B cell (primary cell): ENCODE measurements around the gene ABTB2. TPM values are rescaled to one million over a fixed set of nuclear protein-coding genes. Genes with fewer than 3 reads are reported as not detected.

ENCODE experiments used
- ATAC-seq: fragments of 200-7000 bp; cut with Tn5 transposase; one replicate; pipeline ENCODE4 v1.10.0; 2021; ENCODE audit warnings: low read depth, mild to moderate bottlenecking, moderate number of reproducible peaks, moderate library complexity
- CTCF ChIA-PET: fragments of 350-600 bp; sonication (Branson Sonifier 250); formaldehyde crosslinking; loops from one replicate; lab custom pipeline; 2021; ENCODE audit warnings: antibody characterized with exemption, inconsistent platforms; lab: Charles Lee
- POLR2A ChIA-PET: fragments of 350-600 bp; sonication (Branson Sonifier 250); formaldehyde crosslinking; loops from one replicate; lab custom pipeline; 2021; ENCODE audit warnings: antibody characterized with exemption; lab: Charles Lee
- DNase-seq: peaks from one replicate; pipeline ENCODE4 v3.0.0; 2013
- H2AFZ ChIP-seq: 2 replicates; pipeline ENCODE4 v1.6.1; 2012; ENCODE audit warnings: mild to moderate bottlenecking, low read depth, low read length; ENCODE audit not compliant: insufficient read depth, poor library complexity, severe bottlenecking
- H3K27ac ChIP-seq, 2 donors: 1 replicate in 1 of 2; 2 replicates in 1 of 2; pipeline ENCODE4 v1.5.1; 2012 to 2013; ENCODE audit warnings: low read length in 2 of 2, mild to moderate bottlenecking in 2 of 2, moderate library complexity in 1 of 2
- H3K27me3 ChIP-seq, 4 experiments: fragments of 200-600 bp in 1 of 4; sonication (generic) in 1 of 4; replicated peaks in 1 of 4; 1 replicate in 2 of 4; 2 replicates in 2 of 4; pipeline versions ENCODE4 v1.6.1 to v1.7.0; 2013 to 2016; ENCODE audit warnings: low read length in 3 of 4, mild to moderate bottlenecking in 2 of 4, mixed read lengths in 1 of 4, moderate library complexity in 1 of 4; ENCODE audit not compliant: insufficient read depth in 4 of 4, control insufficient read depth in 3 of 4; ENCODE audit errors: control extremely low read depth in 1 of 4
- H3K36me3 ChIP-seq, 2 experiments: replicated peaks in 1 of 2; 1 replicate in 1 of 2; 2 replicates in 1 of 2; pipeline versions ENCODE4 v1.6.1 to v1.7.1; 2013; ENCODE audit warnings: low read length in 1 of 2; ENCODE audit not compliant: insufficient read depth in 2 of 2, control insufficient read depth in 1 of 2; ENCODE audit errors: control extremely low read depth in 1 of 2, extremely low read depth in 1 of 2
- H3K4me1 ChIP-seq, 2 donors: fragments of 200-600 bp in 1 of 2; sonication (generic) in 1 of 2; 1 replicate in 1 of 2; 2 replicates in 1 of 2; pipeline versions ENCODE4 v1.5.1 to v1.6.1; 2013 to 2017; ENCODE audit warnings: low read length in 2 of 2; ENCODE audit not compliant: control insufficient read depth in 2 of 2, insufficient read depth in 2 of 2
- H3K4me2 ChIP-seq: replicated peaks from 2 replicates; pipeline ENCODE3; 2012; ENCODE audit warnings: mild to moderate bottlenecking, low read depth, low read length; ENCODE audit not compliant: poor library complexity, severe bottlenecking
- H3K4me3 ChIP-seq, 5 experiments: fragments of 200-600 bp in 1 of 5; sonication (generic) in 1 of 5; 1 replicate in 3 of 5; 2 replicates in 2 of 5; pipeline versions ENCODE4 v1.5.1 to v1.7.0; 2011 to 2016; ENCODE audit warnings: low read length in 4 of 5, mild to moderate bottlenecking in 4 of 5, low read depth in 2 of 5, control low read depth in 1 of 5, moderate library complexity in 1 of 5; ENCODE audit not compliant: insufficient read depth in 1 of 5; ENCODE audit errors: control extremely low read depth in 1 of 5, extremely low read depth in 1 of 5
- H3K79me2 ChIP-seq: fragments of 200-600 bp; sonication (generic); one replicate; pipeline ENCODE4 v1.6.0; 2016; ENCODE audit warnings: low read length; ENCODE audit not compliant: control insufficient read depth, insufficient read depth
- H3K9ac ChIP-seq: fragments of 200-600 bp; sonication (generic); 2 replicates; pipeline ENCODE4 v1.6.1; 2017; ENCODE audit warnings: mild to moderate bottlenecking, low read length, moderate library complexity
- H3K9me3 ChIP-seq, 3 donors: one replicate each; pipeline versions ENCODE4 v1.6.1 to v1.7.1; 2013; ENCODE audit warnings: low read length in 2 of 3; ENCODE audit not compliant: control insufficient read depth in 2 of 3, insufficient read depth in 1 of 3; ENCODE audit errors: control extremely low read depth in 1 of 3
- H4K20me1 ChIP-seq: 2 replicates; pipeline ENCODE4 v1.6.0; 2012; ENCODE audit warnings: mild to moderate bottlenecking, low read length; ENCODE audit not compliant: insufficient read depth, control insufficient read depth, poor library complexity, severe bottlenecking
- H3K27ac Mint-ChIP-seq: one replicate; pipeline ENCODE4 v1.8.0; 2021; ENCODE audit warnings: mixed read lengths
- H3K27me3 Mint-ChIP-seq: one replicate; pipeline ENCODE4 v1.8.0; 2021; ENCODE audit warnings: mixed read lengths
- H3K4me1 Mint-ChIP-seq: one replicate; pipeline ENCODE4 v1.8.0; 2021; ENCODE audit warnings: mixed read lengths
- H3K4me3 Mint-ChIP-seq: one replicate; pipeline ENCODE4 v1.8.0; 2021; ENCODE audit warnings: mixed read lengths
- H3K9me3 Mint-ChIP-seq: one replicate; pipeline ENCODE4 v1.8.0; 2022; ENCODE audit warnings: mixed read lengths; ENCODE audit not compliant: insufficient read depth
- CTCF ChIP-seq: fragments of 200-600 bp; IDR thresholded peaks from one replicate; pipeline ENCODE4 v1.8.0; 2022; ENCODE audit warnings: antibody characterized with exemption, mild to moderate bottlenecking
- EZH2 ChIP-seq: IDR thresholded peaks from 2 replicates; pipeline ENCODE4 v1.6.1; 2012; ENCODE audit warnings: borderline replicate concordance, low read depth, mild to moderate bottlenecking, moderate library complexity, low read length; ENCODE audit not compliant: insufficient read depth, poor library complexity, severe bottlenecking
- WGBS: methylation state at CpG from one replicate; pipeline ENCODE4 v1.1.5; 2013; ENCODE audit warnings: missing lambda C conversion rate; ENCODE audit not compliant: insufficient coverage; 5-methylcytosine and 5-hydroxymethylcytosine counted together
- intact Hi-C: fragments of 100-400 bp; cut with micrococcal nuclease; formaldehyde crosslinking; loops from one replicate; pipeline ENCODE4 v1.10.0; 2022
- polyA plus RNA-seq: library from polyadenylated mRNA; depleted of rRNA; stranded (reverse); fragments of >200 nt; gene quantifications from 2 replicates; pipeline ENCODE4 v1.2.3, GENCODE V29; 2012
- total RNA-seq, 2 donors: library from RNA; stranded (reverse); fragments of 120-200 nt in 1 of 2; gene quantifications; 1 replicate in 1 of 2; 2 replicates in 1 of 2; pipeline versions ENCODE4 v1.2.3 to v1.2.4, GENCODE V29; 2013 to 2022

ABTB2 gene
- total and polyA plus RNA-seq, 2 donors (not counting 1 experiment from before 2014, with no cell fraction given), result 0.30 to 5.9 TPM

GRCh38 chr11:34313099-34313517 lies 44.7 kb downstream of the ABTB2 start:
- intact Hi-C loops, result no loop called here
- TF ChIP-seq EZH2 (no peak), CTCF (no peak)
- H3K9ac ChIP-seq, result no peak overlapping the region
- no peaks in the 10 kb centered on the region for H3K27me3 Mint-ChIP-seq
- no peaks in the 10 kb centered on the region for H3K9me3 Mint-ChIP-seq
- no peak overlapping the region for H3K4me2 ChIP-seq
- peaks cover 5% of the 10 kb centered on the region for H3K4me1 Mint-ChIP-seq
- H3K4me3 ChIP-seq, result no peak overlapping the region
- no peaks in the 10 kb centered on the region for H3K9me3 ChIP-seq
- peak; percentile 62 for ATAC-seq
- no peaks in the 10 kb centered on the region for H3K27me3 ChIP-seq
- no peak overlapping the region for H3K27ac ChIP-seq
- whole genome bisulfite sequencing, result 9% methylated on average over 6 of the region's 6 CpGs
- no peaks in the 10 kb centered on the region for H4K20me1 ChIP-seq
- H3K4me1 ChIP-seq, result no peaks in the 10 kb centered on the region
- ChIA-PET CTCF (no interaction called here), POLR2A (no interaction called here)
- no peak overlapping the region for H3K4me3 Mint-ChIP-seq
- no peaks in the 10 kb centered on the region for H3K79me2 ChIP-seq
- H3K27ac Mint-ChIP-seq, result no peak overlapping the region
- H2AFZ ChIP-seq, result no peak overlapping the region
- H3K36me3 ChIP-seq, result no peaks in the 10 kb centered on the region
- DNase-seq, result no peak

- Histone ChIP-seq H3K4me1 (no peaks in the 10 kb centered on the region), H4K20me1 (no peaks in the 10 kb centered on the region), H3K36me3 (no peaks in the 10 kb centered on the region), H3K9ac (no peak overlapping the region), H3K27me3 (no peaks in the 10 kb centered on the region), H3K79me2 (no peaks in the 10 kb centered on the region), H3K9me3 (no peaks in the 10 kb centered on the region), H3K4me2 (no peak overlapping the region), H2AFZ (no peak overlapping the region), H3K27ac (no peak overlapping the region), H3K4me3 (no peak overlapping the region)
- ATAC-seq (no peak), DNase-seq (no peak)
- POLR2A ChIA-PET, result no interaction called here
- H3K27ac Mint-ChIP-seq, result no peak overlapping the region
- intact Hi-C loops, result no loop called here
- TF ChIP-seq CTCF (no peak), EZH2 (no peak)
- no peak overlapping the region for H3K4me3 Mint-ChIP-seq
- no peaks in the 10 kb centered on the region for H3K9me3 Mint-ChIP-seq
- CTCF ChIA-PET, result no interaction called here
- H3K4me1 Mint-ChIP-seq, result peaks cover 5% of the 10 kb centered on the region
- no peaks in the 10 kb centered on the region for H3K27me3 Mint-ChIP-seq
- WGBS, result 93% methylated on average over 2 of the region's 4 CpGs
Observed at GRCh38 chr11:34311126-34311525, 46.7 kb downstream of the ABTB2 start.
